Testis (tissue), 3 donors: ENCODE measurements around the gene RNF113A. TPM values are rescaled to one million over a fixed set of nuclear protein-coding genes. Genes with fewer than 3 reads are reported as not detected.

ENCODE experiments used
- DNase-seq: peaks from one replicate; pipeline ENCODE4 v3.0.0-alpha.2; 2019
- H3K27ac ChIP-seq, 2 donors: fragments of 200-600 bp; sonication (generic); one replicate each; pipeline ENCODE4 v1.5.1; 2019
- H3K27me3 ChIP-seq: fragments of 200-600 bp; sonication (generic); one replicate; pipeline ENCODE4 v1.5.1; 2019
- H3K36me3 ChIP-seq: fragments of 200-600 bp; sonication (generic); one replicate; pipeline ENCODE4 v1.5.1; 2017; ENCODE audit warnings: low read depth; ENCODE audit errors: missing control alignments
- H3K4me1 ChIP-seq: fragments of 200-600 bp; sonication (generic); one replicate; pipeline ENCODE4 v1.5.1; 2019
- H3K4me3 ChIP-seq, 2 donors: fragments of 200-600 bp; sonication (generic); one replicate each; pipeline ENCODE4 v1.5.1; 2017 to 2019
- H3K9me3 ChIP-seq: fragments of 200-600 bp; sonication (generic); one replicate; pipeline ENCODE4 v1.5.1; 2017
- CTCF ChIP-seq, 3 experiments: fragments of 450-650 bp in 2 of 3; fragments of 200-600 bp in 1 of 3; sonication (generic) in 1 of 3; IDR thresholded peaks; one replicate each; pipeline ENCODE4 v1.5.1; 2016 to 2019; ENCODE audit warnings: antibody characterized with exemption in 3 of 3, mild to moderate bottlenecking in 2 of 3, moderate library complexity in 1 of 3
- POLR2A ChIP-seq: fragments of 450-650 bp; IDR thresholded peaks from one replicate; pipeline ENCODE4 v1.6.1; 2017; ENCODE audit warnings: antibody characterized with exemption, mild to moderate bottlenecking, moderate library complexity
- WGBS, 2 donors: methylation state at CpG; one replicate each; pipeline ENCODE4 v1.1.5; 2018; 5-methylcytosine and 5-hydroxymethylcytosine counted together
- intact Hi-C: fragments of 100-400 bp; cut with DNase I; formaldehyde crosslinking; loops from one replicate; pipeline ENCODE4 v1.15.1; 2023; ENCODE audit warnings: low total_unique reads
- polyA plus RNA-seq: library from polyadenylated mRNA; stranded (reverse); fragments of 350-450 nt; fragmentation: Illumina TruSeq; extraction: RNeasy Lipid Tissue Mini Kit (QIAGEN cat#74804); gene quantifications from one replicate; pipeline ENCODE4 v1.2.3, GENCODE V29; 2014; ENCODE audit warnings: low read depth, low replicate concordance; ENCODE audit not compliant: insufficient read depth
- total RNA-seq, 2 donors: library from RNA; depleted of rRNA; stranded (reverse); fragments of >200 nt; gene quantifications; one replicate each; pipeline ENCODE4 v1.2.3, GENCODE V29; 2016

The RNF113A gene
- total and polyA plus RNA-seq, 3 donors from 2014 or later, result 7.8 to 12.7 (median 8.8) TPM

GRCh38 chrX:119887721-119888425 lies 16.3 kb upstream of the RNF113A start:
- 0 to 2% methylated on average over 2 to 10 of the region's 40 CpGs for WGBS, 2 donors
- peak; percentile 62 for DNase-seq
- Histone ChIP-seq H3K36me3 (no peaks in the 10 kb centered on the region), H3K9me3 (no peaks in the 10 kb centered on the region), H3K27ac (no peak overlapping the region), H3K4me3 (no peak overlapping the region), H3K4me1 (no peaks in the 10 kb centered on the region), H3K27me3 (no peaks in the 10 kb centered on the region)
- intact Hi-C loops, result no loop called here
- TF ChIP-seq POLR2A (no peak), CTCF (IDR thresholded peaks at IDR 0.05) (no peak)

- Histone ChIP-seq H3K36me3 (no peaks in the 10 kb centered on the region), H3K27me3 (no peaks in the 10 kb centered on the region), H3K4me1 (no peaks in the 10 kb centered on the region), H3K4me3 (no peak overlapping the region), H3K27ac (no peak overlapping the region), H3K9me3 (no peaks in the 10 kb centered on the region)
- DNase-seq, result peak; percentile 18
- WGBS, 2 donors, result 50 to 65% methylated on average over 9 to 11 of the region's 11 CpGs
- TF ChIP-seq CTCF (IDR thresholded peaks at IDR 0.05) (no peak), POLR2A (no peak)
- intact Hi-C loops, result no loop called here
These were observed 14.3 kb upstream of the RNF113A start for GRCh38 chrX:119885554-119886428.

GRCh38 chrX:119880552-119881437 lies 9.3 kb upstream of the RNF113A start:
- peak; percentile 20 for DNase-seq

GRCh38 chrX:119880076-119880475 lies 8.5 kb upstream of the RNF113A start:
- no peak for DNase-seq
- TF ChIP-seq POLR2A (no peak), CTCF (IDR thresholded peaks at IDR 0.05) (no peak)
- Histone ChIP-seq H3K4me3 (no peak overlapping the region), H3K27me3 (no peaks in the 10 kb centered on the region), H3K36me3 (no peaks in the 10 kb centered on the region), H3K27ac (no peak overlapping the region), H3K4me1 (no peaks in the 10 kb centered on the region), H3K9me3 (no peaks in the 10 kb centered on the region)
- 83 to 89% methylated on average over 5 of the region's 5 CpGs for WGBS, 2 donors
- intact Hi-C loops, result no loop called here

More at GRCh38 chrX:119880552-119881437, 9.3 kb upstream of the RNF113A start:
- Histone ChIP-seq H3K9me3 (no peaks in the 10 kb centered on the region), H3K4me1 (no peaks in the 10 kb centered on the region), H3K4me3 (no peak overlapping the region), H3K36me3 (no peaks in the 10 kb centered on the region), H3K27me3 (no peaks in the 10 kb centered on the region), H3K27ac (no peak overlapping the region)
- WGBS, 2 donors, result 51 to 73% methylated on average over 8 to 9 of the region's 11 CpGs
- TF ChIP-seq POLR2A (no peak), CTCF (IDR thresholded peaks at IDR 0.05) (peak in 2 of 3 experiments; percentile 29 to 38)
- intact Hi-C loops, result no loop called here
